ENCODE data around the gene DTNA. TPM values are rescaled to one million over a fixed set of nuclear protein-coding genes. Genes with fewer than 3 reads are reported as not detected.

DTNA gene
- polyA plus RNA-seq, 1 donor from 2014 or later = 53.9 TPM

- no peaks in the 10 kb centered on the region for H3K9me3 ChIP-seq (ENCODE audit: low read length)
- no peaks in the 10 kb centered on the region for H3F3A ChIP-seq (ENCODE audit: insufficient read depth, low read length, poor library complexity, severe bottlenecking)
- no peak overlapping the region for H3K4me3 ChIP-seq (ENCODE audit: low read length)
- no peak overlapping the region for H3K27ac ChIP-seq (ENCODE audit: low read length)
- TF ChIP-seq MXI1 (conservative IDR thresholded peaks at IDR 0.05; ENCODE audit: poor library complexity, severe bottlenecking) = no peak
- TF ChIP-seq TAF1 (IDR thresholded peaks at IDR 0.05; ENCODE audit: low read depth) = no peak
- TF ChIP-seq EZH2 (IDR thresholded peaks at IDR 0.05; ENCODE audit: borderline replicate concordance, insufficient read depth, low read length, poor library complexity, severe bottlenecking) = no peak
- no peak for TF ChIP-seq EP300 (conservative IDR thresholded peaks at IDR 0.05; ENCODE audit: poor library complexity, severe bottlenecking)
- no peak for TF ChIP-seq CTCF (IDR thresholded peaks at IDR 0.05; ENCODE audit: poor library complexity, severe bottlenecking)
- no peak for TF ChIP-seq SMC3 (conservative IDR thresholded peaks at IDR 0.05; ENCODE audit: poor library complexity)
- TF ChIP-seq POLR2AphosphoS5 (IDR thresholded peaks at IDR 0.05) = no peak
- no peak for TF ChIP-seq RAD21 (conservative IDR thresholded peaks at IDR 0.05)
- TF ChIP-seq REST (IDR thresholded peaks at IDR 0.05; ENCODE audit: borderline replicate concordance) = no peak
- no peaks in the 10 kb centered on the region for H3K27me3 ChIP-seq (ENCODE audit: insufficient read depth, low read depth, low read length)
- no peaks in the 10 kb centered on the region for H3K79me2 ChIP-seq (replicated peaks; ENCODE audit: insufficient read depth, low read length)
- H2AFZ ChIP-seq (ENCODE audit: low read depth, low read length) = no peak overlapping the region
- no peaks in the 10 kb centered on the region for H4K20me1 ChIP-seq (ENCODE audit: insufficient read depth)
- no peak overlapping the region for H3K9ac ChIP-seq (ENCODE audit: low read length)
- no peaks in the 10 kb centered on the region for H3K9me2 ChIP-seq (ENCODE audit: insufficient read depth, low read length)
- H3K36me3 ChIP-seq (ENCODE audit: insufficient read depth, low read length) = no peaks in the 10 kb centered on the region
- H3K4me2 ChIP-seq (ENCODE audit: low read length) = no peak overlapping the region
Observed at GRCh38 chr18:34932363-34932762, 222.3 kb downstream of the DTNA start.

- H3K4me2 ChIP-seq (ENCODE audit: low read length) = no peak overlapping the region
- H3K9me2 ChIP-seq (ENCODE audit: insufficient read depth, low read length) = no peaks in the 10 kb centered on the region
- H3K9me3 ChIP-seq (ENCODE audit: low read length) = no peaks in the 10 kb centered on the region
- no peaks in the 10 kb centered on the region for H3K27me3 ChIP-seq (ENCODE audit: insufficient read depth, low read depth, low read length)
- no peak for TF ChIP-seq EZH2 (IDR thresholded peaks at IDR 0.05; ENCODE audit: borderline replicate concordance, insufficient read depth, low read length, poor library complexity, severe bottlenecking)
- no peak for TF ChIP-seq RAD21 (conservative IDR thresholded peaks at IDR 0.05)
- no peak for TF ChIP-seq REST (IDR thresholded peaks at IDR 0.05; ENCODE audit: borderline replicate concordance)
- no peak for TF ChIP-seq SMC3 (conservative IDR thresholded peaks at IDR 0.05; ENCODE audit: poor library complexity)
- TF ChIP-seq EP300 (conservative IDR thresholded peaks at IDR 0.05; ENCODE audit: poor library complexity, severe bottlenecking) = no peak
- no peak for TF ChIP-seq TAF1 (IDR thresholded peaks at IDR 0.05; ENCODE audit: low read depth)
- no peak for TF ChIP-seq POLR2AphosphoS5 (IDR thresholded peaks at IDR 0.05)
- no peak for TF ChIP-seq CTCF (IDR thresholded peaks at IDR 0.05; ENCODE audit: poor library complexity, severe bottlenecking)
- TF ChIP-seq MXI1 (conservative IDR thresholded peaks at IDR 0.05; ENCODE audit: poor library complexity, severe bottlenecking) = no peak
- H3K4me3 ChIP-seq (ENCODE audit: low read length) = no peak overlapping the region
- H3K27ac ChIP-seq (ENCODE audit: low read length) = no peak overlapping the region
- H4K20me1 ChIP-seq (ENCODE audit: insufficient read depth) = no peaks in the 10 kb centered on the region
- H3K36me3 ChIP-seq (ENCODE audit: insufficient read depth, low read length) = no peaks in the 10 kb centered on the region
- no peak overlapping the region for H2AFZ ChIP-seq (ENCODE audit: low read depth, low read length)
- no peak overlapping the region for H3K9ac ChIP-seq (ENCODE audit: low read length)
- H3F3A ChIP-seq (ENCODE audit: insufficient read depth, low read length, poor library complexity, severe bottlenecking) = no peaks in the 10 kb centered on the region
- H3K79me2 ChIP-seq (replicated peaks; ENCODE audit: insufficient read depth, low read length) = no peaks in the 10 kb centered on the region
Observed at GRCh38 chr18:34932792-34933466, 222.8 kb downstream of the DTNA start.
